Colonic mucosa (tissue), 4 donors: Measurements from ENCODE around the gene SEPTIN3. TPM values are rescaled to one million over a fixed set of nuclear protein-coding genes. Genes with fewer than 3 reads are reported as not detected.
A peak's percentile ranks its signal among the peaks of the same experiment; 100 is the strongest.
"Not testable (repeated sequence)": the region's sequence is repeated elsewhere in the genome, so short reads cannot be mapped to it uniquely, and the experiment has no call there.

ENCODE experiments used
- DNase-seq: peaks from one replicate; pipeline ENCODE4 v3.0.0-alpha.2; 2020
- H3K27ac ChIP-seq: fragments of 200-600 bp; one replicate; pipeline ENCODE4 v1.8.0; 2021
- H3K27me3 ChIP-seq: fragments of 200-600 bp; one replicate; pipeline ENCODE4 v1.8.0; 2021
- H3K36me3 ChIP-seq: fragments of 200-600 bp; one replicate; pipeline ENCODE4 v1.8.0; 2021
- H3K4me1 ChIP-seq: fragments of 200-600 bp; one replicate; pipeline ENCODE4 v1.8.0; 2021; ENCODE audit warnings: mild to moderate bottlenecking
- H3K4me3 ChIP-seq: fragments of 200-600 bp; one replicate; pipeline ENCODE4 v1.8.0; 2021
- H3K9ac ChIP-seq, 2 donors: one replicate each; pipeline ENCODE4 v1.7.0; 2013; ENCODE audit warnings: control low read depth in 2 of 2, low read depth in 2 of 2, low read length in 2 of 2
- H3K9me3 ChIP-seq: fragments of 200-600 bp; one replicate; pipeline ENCODE4 v1.8.0; 2021
- intact Hi-C: fragments of 100-400 bp; cut with DNase I; formaldehyde crosslinking; loops from one replicate; pipeline ENCODE4 v1.14.1; 2022
- total RNA-seq, 2 donors: library from RNA; stranded (reverse); fragmentation: NEBNext Ultra II Directional in 1 of 2; extraction: Animal tissue kit (Norgen Biotek cat#: 25700) in 1 of 2; gene quantifications; one replicate each; pipeline ENCODE4 v1.2.1, GENCODE V29; 2021
- TF ChIP-seq, protein P1 (sequence below): fragments of 200-600 bp; IDR thresholded peaks from one replicate; pipeline ENCODE4 v1.8.0; 2022; ENCODE audit warnings: antibody characterized with exemption, mild to moderate bottlenecking
- donor health status: healthy.
- donor health status: DM: no; HTN: no; CAD: no.
- donor health status: DM: no; HTN: no; CAD: no.

Gene SEPTIN3
- total RNA-seq, 2 donors from 2014 or later, result 0.20 to 0.69 TPM

DNA sequence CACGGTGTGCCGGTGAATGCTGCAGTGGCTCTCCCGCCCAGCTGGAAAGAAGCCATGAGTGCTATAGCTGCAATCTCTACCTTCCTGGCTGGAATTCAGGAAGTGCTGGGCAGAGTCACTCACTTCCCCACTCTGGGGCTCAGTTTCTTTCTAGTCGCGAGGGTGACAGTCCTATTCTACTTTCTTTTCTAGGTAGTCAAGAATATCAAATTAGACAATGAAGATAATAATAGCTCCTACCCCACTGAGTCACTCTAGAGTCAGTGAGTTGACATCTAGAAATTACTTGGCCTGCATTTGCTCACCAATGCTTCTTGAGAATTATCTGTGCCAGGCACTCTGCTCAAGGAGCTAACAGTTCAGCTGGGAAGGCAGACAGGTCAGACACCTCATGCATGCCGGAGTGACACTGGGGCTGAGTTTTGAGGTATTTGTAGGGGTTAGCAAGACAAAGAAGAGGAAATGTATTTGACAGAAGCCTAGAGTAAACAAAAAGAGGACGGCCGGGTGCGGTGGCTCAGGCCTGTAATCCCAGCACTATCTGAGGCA is 25.5 kb upstream of the SEPTIN3 start:
- no peaks in the 10 kb centered on the region for H3K36me3 ChIP-seq
- H3K27me3 ChIP-seq, result no peaks in the 10 kb centered on the region
- H3K27ac ChIP-seq, result peak overlapping the region; percentile 54
- TF ChIP-seq, protein P1, sequence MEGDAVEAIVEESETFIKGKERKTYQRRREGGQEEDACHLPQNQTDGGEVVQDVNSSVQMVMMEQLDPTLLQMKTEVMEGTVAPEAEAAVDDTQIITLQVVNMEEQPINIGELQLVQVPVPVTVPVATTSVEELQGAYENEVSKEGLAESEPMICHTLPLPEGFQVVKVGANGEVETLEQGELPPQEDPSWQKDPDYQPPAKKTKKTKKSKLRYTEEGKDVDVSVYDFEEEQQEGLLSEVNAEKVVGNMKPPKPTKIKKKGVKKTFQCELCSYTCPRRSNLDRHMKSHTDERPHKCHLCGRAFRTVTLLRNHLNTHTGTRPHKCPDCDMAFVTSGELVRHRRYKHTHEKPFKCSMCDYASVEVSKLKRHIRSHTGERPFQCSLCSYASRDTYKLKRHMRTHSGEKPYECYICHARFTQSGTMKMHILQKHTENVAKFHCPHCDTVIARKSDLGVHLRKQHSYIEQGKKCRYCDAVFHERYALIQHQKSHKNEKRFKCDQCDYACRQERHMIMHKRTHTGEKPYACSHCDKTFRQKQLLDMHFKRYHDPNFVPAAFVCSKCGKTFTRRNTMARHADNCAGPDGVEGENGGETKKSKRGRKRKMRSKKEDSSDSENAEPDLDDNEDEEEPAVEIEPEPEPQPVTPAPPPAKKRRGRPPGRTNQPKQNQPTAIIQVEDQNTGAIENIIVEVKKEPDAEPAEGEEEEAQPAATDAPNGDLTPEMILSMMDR, result no peak
- peaks cover 8% of the 10 kb centered on the region for H3K4me1 ChIP-seq
- intact Hi-C loops, result loop anchor here (5.0 kb wide), 2 partner anchors 196 to 246 kb away; partner anchors contain the start of gene MEI1
- H3K9ac ChIP-seq, result peak overlapping the region in 1 of 2 donors; percentile 48
- H3K9me3 ChIP-seq, result no peaks in the 10 kb centered on the region
- no peak overlapping the region for H3K4me3 ChIP-seq
- peak; percentile 66 for DNase-seq

DNA sequence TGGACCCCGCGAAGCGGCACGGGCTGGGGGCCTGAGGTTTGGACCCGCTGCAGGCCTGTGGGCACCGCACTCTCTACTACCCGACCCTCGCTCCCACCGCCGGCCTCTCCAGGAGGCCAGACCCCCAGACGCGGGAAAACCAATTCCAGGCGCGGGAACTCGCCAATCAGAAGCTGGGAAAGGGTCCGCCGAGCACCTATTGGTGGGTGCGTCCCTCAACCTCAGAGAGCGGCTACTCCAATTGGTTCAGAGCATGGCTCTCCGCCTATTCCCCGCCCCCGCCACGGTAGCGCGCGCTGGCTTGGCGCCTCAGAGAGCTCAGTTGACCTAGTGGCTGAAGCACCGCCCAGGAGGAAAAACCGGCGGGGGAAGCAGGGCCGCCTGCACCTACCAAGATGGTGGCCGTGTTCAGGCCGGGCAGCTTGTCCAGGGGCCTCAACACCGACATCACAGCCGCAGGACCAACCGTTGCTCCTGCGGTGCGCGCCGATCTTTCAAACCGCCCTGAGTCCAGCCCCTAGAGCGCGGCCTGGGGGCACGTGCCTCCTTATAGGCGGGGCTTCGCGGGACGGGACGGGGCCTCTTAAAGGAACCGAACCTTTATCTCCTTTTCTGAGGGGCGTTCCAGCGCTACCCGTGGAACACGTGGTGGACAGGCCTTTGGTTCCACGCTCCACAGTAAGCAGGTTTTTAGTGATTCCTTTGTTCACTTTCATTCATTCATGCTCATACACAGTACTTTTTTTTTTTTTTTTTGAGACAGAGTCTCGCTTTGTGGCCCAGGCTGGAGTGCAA is 22.4 kb upstream of the SEPTIN3 start, which contains the start of gene CENPM:
Gene CENPM, minus strand, starts transcription at position 524 of the 795 bp plus-strand sequence. Its CDS starts 76 bp downstream, at position 448.
- H3K9me3 ChIP-seq, result no peaks in the 10 kb centered on the region
- peak within 1 kb of the TSS; percentile 87 for H3K4me3 ChIP-seq
- H3K27ac ChIP-seq, result no peak within 1 kb of the TSS
- no peaks in the 10 kb centered on the region for H3K36me3 ChIP-seq
- DNase-seq, result peak; percentile 96
- peak within 1 kb of the TSS; percentile 76 to 78 for H3K9ac ChIP-seq
- H3K27me3 ChIP-seq, result no peaks in the 10 kb centered on the region
- TF ChIP-seq, protein P1, result no peak
- H3K4me1 ChIP-seq, result peaks cover 8% of the 10 kb centered on the region
- intact Hi-C loops, result no loop called here

DNA sequence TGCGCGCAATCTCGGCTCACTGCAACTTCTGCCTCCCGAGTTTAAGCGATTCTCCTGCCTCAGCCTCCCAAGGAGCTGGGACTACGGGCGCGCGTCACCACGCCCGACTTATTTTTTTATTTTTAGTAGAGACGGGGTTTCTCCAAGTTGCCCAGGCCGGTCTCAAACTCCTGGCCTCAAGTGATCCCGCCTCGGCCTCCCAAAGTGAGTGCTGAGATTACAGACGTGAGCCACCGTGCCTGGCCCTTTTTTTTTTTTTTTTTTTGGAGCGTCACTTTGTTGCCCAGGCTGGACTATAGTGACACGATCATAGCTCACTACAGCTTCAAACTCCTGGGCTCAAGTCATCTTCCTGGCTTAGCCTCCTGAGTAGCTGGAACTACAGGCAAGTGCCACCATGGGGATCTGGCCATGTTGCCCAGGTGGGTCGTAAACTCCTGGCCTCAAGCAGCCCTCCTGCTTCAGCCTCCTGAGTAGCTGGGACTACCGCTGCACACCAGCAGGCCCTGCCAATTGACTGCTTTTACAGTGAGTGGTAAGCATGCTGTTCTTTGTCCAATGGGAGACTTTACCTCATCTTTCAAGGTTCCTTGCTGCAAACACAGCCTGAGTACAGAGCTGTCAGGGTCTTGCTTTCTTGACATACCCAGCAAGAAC is 21.7 kb upstream of the SEPTIN3 start:
- no peaks in the 10 kb centered on the region for H3K9me3 ChIP-seq
- no peaks in the 10 kb centered on the region for H3K27me3 ChIP-seq
- H3K9ac ChIP-seq, result peak overlapping the region; percentile 19 to 78
- peaks cover 8% of the 10 kb centered on the region for H3K4me1 ChIP-seq
- TF ChIP-seq, protein P1, result no peak
- intact Hi-C loops, result no loop called here
- peak overlapping the region; percentile 87 for H3K4me3 ChIP-seq
- no peak overlapping the region for H3K27ac ChIP-seq
- H3K36me3 ChIP-seq, result no peaks in the 10 kb centered on the region
- DNase-seq, result no peak

DNA sequence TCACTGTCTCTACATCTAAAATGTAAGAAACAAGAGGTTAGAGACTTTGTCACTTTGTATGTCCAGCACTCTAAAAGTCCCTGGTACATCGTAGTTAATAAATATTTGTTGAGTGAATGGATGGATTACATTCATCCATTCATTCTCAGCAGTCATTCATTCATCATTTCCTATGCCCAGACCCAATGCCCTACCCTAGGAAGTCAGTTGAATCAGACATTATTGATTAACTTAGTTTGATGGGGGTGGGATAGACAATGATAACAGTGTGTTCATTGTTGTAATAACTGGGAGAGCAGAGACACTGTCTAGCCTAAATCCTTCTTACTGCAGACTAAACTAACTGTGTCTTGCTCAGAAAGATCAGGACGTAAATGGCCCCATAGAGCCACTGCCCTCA is 21.1 kb upstream of the SEPTIN3 start:
- Histone ChIP-seq H3K4me1 (peaks cover 8% of the 10 kb centered on the region), H3K9me3 (no peaks in the 10 kb centered on the region), H3K36me3 (no peaks in the 10 kb centered on the region), H3K9ac (no peak overlapping the region), H3K27me3 (no peaks in the 10 kb centered on the region), H3K27ac (no peak overlapping the region), H3K4me3 (no peak overlapping the region)
- intact Hi-C loops, result no loop called here
- DNase-seq, result no peak
- TF ChIP-seq, protein P1, result no peak

DNA sequence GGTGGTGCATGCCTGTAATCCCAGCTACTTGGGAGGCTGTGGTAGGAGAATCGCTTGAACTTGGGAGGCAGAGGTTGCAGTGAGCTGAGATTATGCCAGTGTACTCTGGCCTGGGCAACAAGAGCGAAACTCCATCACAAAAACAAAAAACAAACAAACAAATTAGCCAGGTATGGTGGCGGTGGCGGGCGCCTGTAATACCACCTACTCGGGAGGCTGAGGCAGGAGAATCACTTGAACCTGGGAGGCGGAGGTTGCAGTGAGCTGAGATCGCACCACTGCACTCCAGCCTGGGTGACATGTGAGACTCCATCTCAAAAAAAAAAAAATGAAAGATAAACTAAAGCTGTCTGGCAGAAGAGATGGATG is 20.3 kb upstream of the SEPTIN3 start:
- H3K27ac ChIP-seq, H3K4me3 ChIP-seq, intact Hi-C loops, H3K36me3 ChIP-seq, H3K9ac ChIP-seq, H3K27me3 ChIP-seq, DNase-seq, H3K4me1 ChIP-seq, H3K9me3 ChIP-seq: not testable (repeated sequence)
